Measurements from ENCODE around the gene KCNJ11. TPM values are rescaled to one million over a fixed set of nuclear protein-coding genes. Genes with fewer than 3 reads are reported as not detected.

KCNJ11 gene
- total RNA-seq, 2 donors from 2014 or later = 2.1 to 6.9 TPM

GRCh38 chr11:17378655-17379054 is 9.8 kb downstream of the KCNJ11 start:
- DNase-seq = no peak
- intact Hi-C loops (cut with DNase I, micrococcal nuclease) = no loop called here
- ATAC-seq = no peak

- DNase-seq (no peak), ATAC-seq (no peak)
- intact Hi-C loops (cut with DNase I, micrococcal nuclease) = no loop called here
These were observed 12.0 kb downstream of the KCNJ11 start for GRCh38 chr11:17376493-17376892.

GRCh38 chr11:17375547-17375946 is 12.9 kb downstream of the KCNJ11 start:
- intact Hi-C loops (cut with DNase I, micrococcal nuclease) = no loop called here
- no peak for ATAC-seq
- no peak for DNase-seq

- intact Hi-C loops (cut with DNase I, micrococcal nuclease) = no loop called here
- DNase-seq = no peak
- no peak for ATAC-seq
These were observed 16.8 kb downstream of the KCNJ11 start for GRCh38 chr11:17371614-17372013.

- DNase-seq (no peak), ATAC-seq (no peak)
- intact Hi-C loops (cut with DNase I, micrococcal nuclease) = no loop called here
These were observed 18.7 kb downstream of the KCNJ11 start for GRCh38 chr11:17369684-17370243.

- intact Hi-C loops (cut with DNase I, micrococcal nuclease) = no loop called here
- no peak for DNase-seq
- no peak for ATAC-seq
These were observed 19.4 kb downstream of the KCNJ11 start for GRCh38 chr11:17369094-17369493.

- ATAC-seq (no peak), DNase-seq (no peak)
- intact Hi-C loops (cut with DNase I, micrococcal nuclease) = no loop called here
These were observed 19.9 kb downstream of the KCNJ11 start for GRCh38 chr11:17368551-17368950.

- intact Hi-C loops (cut with DNase I, micrococcal nuclease) = no loop called here
- ATAC-seq = no peak
- DNase-seq = no peak
These were observed 22.0 kb downstream of the KCNJ11 start for GRCh38 chr11:17366495-17366894.

GRCh38 chr11:17354601-17354991 is 33.9 kb downstream of the KCNJ11 start:
- ATAC-seq = peak; percentile 32
- DNase-seq = peak; percentile 62 to 71
- intact Hi-C loops (cut with DNase I, micrococcal nuclease) = no loop called here

GRCh38 chr11:17353821-17354600 is 34.4 kb downstream of the KCNJ11 start:
- DNase-seq (no peak), ATAC-seq (no peak)
- intact Hi-C loops (cut with DNase I, micrococcal nuclease) = no loop called here

- intact Hi-C loops (cut with DNase I, micrococcal nuclease) = no loop called here
- peak; percentile 76 for ATAC-seq
- DNase-seq = peak; percentile 87
These were observed 35.3 kb downstream of the KCNJ11 start for GRCh38 chr11:17352950-17353820.

GRCh38 chr11:17351510-17352176 is 36.8 kb downstream of the KCNJ11 start, which contains the start of gene NCR3LG1:
TSS of gene NCR3LG1 (plus strand) at chr11:17351800. CDS start at chr11:17351970, 170 bp downstream.
- peak; percentile 75 for ATAC-seq
- DNase-seq = peak; percentile 82 to 87
- intact Hi-C loops (cut with DNase I, micrococcal nuclease) = no loop called here

- intact Hi-C loops (cut with DNase I, micrococcal nuclease) = no loop called here
- ATAC-seq = no peak
- no peak for DNase-seq
These were observed 37.3 kb downstream of the KCNJ11 start for GRCh38 chr11:17351172-17351509.

GRCh38 chr11:17350455-17351171 is 37.8 kb downstream of the KCNJ11 start:
- ATAC-seq (no peak), DNase-seq (no peak)
- intact Hi-C loops (cut with DNase I, micrococcal nuclease) = no loop called here

GRCh38 chr11:17347676-17348075 is 40.8 kb downstream of the KCNJ11 start:
- DNase-seq (no peak), ATAC-seq (no peak)
- intact Hi-C loops (cut with DNase I, micrococcal nuclease) = no loop called here

GRCh38 chr11:17343907-17344306 is 44.6 kb downstream of the KCNJ11 start:
- ATAC-seq (no peak), DNase-seq (no peak)
- intact Hi-C loops (cut with DNase I, micrococcal nuclease) = no loop called here

- intact Hi-C loops (cut with DNase I, micrococcal nuclease) = no loop called here
- no peak for DNase-seq
- ATAC-seq = no peak
These were observed 45.2 kb downstream of the KCNJ11 start for GRCh38 chr11:17343257-17343656.
